KMS-11 (cell line): ENCODE data around the gene AKAP1.
A peak's percentile ranks its signal among the peaks of the same experiment; 100 is the strongest.

Experiments
- H2AFZ ChIP-seq: fragments of 200-600 bp; sonication (generic); 2 replicates; pipeline ENCODE4 v1.6.1; 2016; ENCODE audit warnings: antibody characterized with exemption, mixed run types, low read depth
- H3K27ac ChIP-seq: fragments of 200-600 bp; sonication (generic); 2 replicates; pipeline ENCODE4 v1.6.1; 2016; ENCODE audit warnings: mild to moderate bottlenecking, mixed run types
- H3K27me3 ChIP-seq: fragments of 200-600 bp; sonication (generic); 2 replicates; pipeline ENCODE4 v1.6.1; 2017; ENCODE audit warnings: mild to moderate bottlenecking, low read depth, mixed run types, moderate library complexity; ENCODE audit not compliant: insufficient read depth
- H3K36me3 ChIP-seq: fragments of 200-600 bp; sonication (generic); 2 replicates; pipeline ENCODE4 v1.6.1; 2017; ENCODE audit warnings: mild to moderate bottlenecking, mixed run types; ENCODE audit not compliant: insufficient read depth
- H3K4me1 ChIP-seq: fragments of 200-600 bp; sonication (generic); 2 replicates; pipeline ENCODE4 v1.6.1; 2016; ENCODE audit warnings: mild to moderate bottlenecking, low read depth, mixed run types; ENCODE audit not compliant: poor library complexity, severe bottlenecking
- H3K4me2 ChIP-seq: fragments of 200-600 bp; sonication (generic); 2 replicates; pipeline ENCODE4 v1.7.0; 2016; ENCODE audit warnings: mild to moderate bottlenecking, mixed run types
- H3K4me3 ChIP-seq: fragments of 200-600 bp; sonication (generic); IDR thresholded peaks from 2 replicates; pipeline ENCODE4 v1.6.1; 2017; ENCODE audit warnings: low read depth, low read length, mixed read lengths; ENCODE audit not compliant: insufficient read depth
- H3K79me2 ChIP-seq: fragments of 200-600 bp; sonication (generic); 2 replicates; pipeline ENCODE4 v1.6.1; 2016; ENCODE audit warnings: low read depth, mixed run types; ENCODE audit not compliant: insufficient read depth
- H3K9ac ChIP-seq: fragments of 200-600 bp; sonication (generic); 2 replicates; pipeline ENCODE4 v1.6.1; 2016; ENCODE audit warnings: mild to moderate bottlenecking, mixed run types
- H4K20me1 ChIP-seq: fragments of 200-600 bp; sonication (generic); 2 replicates; pipeline ENCODE4 v1.6.1; 2016; ENCODE audit warnings: mild to moderate bottlenecking, mixed run types; ENCODE audit not compliant: insufficient read depth
- TF ChIP-seq, protein P1 (sequence below): fragments of 200-600 bp; sonication (generic); conservative IDR thresholded peaks from 2 replicates; pipeline ENCODE4 v1.6.1; 2017; ENCODE audit warnings: low read depth, mild to moderate bottlenecking, antibody characterized with exemption, low read length, moderate library complexity, mixed read lengths

Gene AKAP1

GRCh38 chr17:57165754-57166153 is 80.7 kb downstream of the AKAP1 start:
- H3K27me3 ChIP-seq = no peaks in the 10 kb centered on the region
- H3K27ac ChIP-seq = no peak overlapping the region

DNA sequence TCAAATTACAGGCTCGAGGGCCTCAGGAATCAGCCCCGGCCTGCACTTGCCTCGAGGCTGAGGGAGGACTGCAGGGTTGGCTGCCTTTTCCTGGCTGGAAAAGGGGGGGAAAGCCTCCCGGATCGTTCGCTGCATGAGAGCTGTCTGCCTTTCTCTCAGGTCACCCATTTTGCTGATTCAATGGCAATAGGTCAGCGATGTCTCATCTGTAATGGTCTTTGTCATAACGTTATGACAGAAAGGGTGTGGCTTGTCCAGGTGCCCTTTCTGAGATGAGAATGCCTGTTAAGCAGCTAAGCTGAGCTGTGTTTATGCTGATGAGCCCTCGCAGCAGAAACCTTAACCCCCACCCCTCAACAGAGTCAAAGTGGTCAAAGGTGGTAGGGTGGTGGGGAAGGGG is 81.8 kb downstream of the AKAP1 start:
- no peaks in the 10 kb centered on the region for H3K27me3 ChIP-seq
- no peaks in the 10 kb centered on the region for H3K36me3 ChIP-seq
- TF ChIP-seq, protein P1, sequence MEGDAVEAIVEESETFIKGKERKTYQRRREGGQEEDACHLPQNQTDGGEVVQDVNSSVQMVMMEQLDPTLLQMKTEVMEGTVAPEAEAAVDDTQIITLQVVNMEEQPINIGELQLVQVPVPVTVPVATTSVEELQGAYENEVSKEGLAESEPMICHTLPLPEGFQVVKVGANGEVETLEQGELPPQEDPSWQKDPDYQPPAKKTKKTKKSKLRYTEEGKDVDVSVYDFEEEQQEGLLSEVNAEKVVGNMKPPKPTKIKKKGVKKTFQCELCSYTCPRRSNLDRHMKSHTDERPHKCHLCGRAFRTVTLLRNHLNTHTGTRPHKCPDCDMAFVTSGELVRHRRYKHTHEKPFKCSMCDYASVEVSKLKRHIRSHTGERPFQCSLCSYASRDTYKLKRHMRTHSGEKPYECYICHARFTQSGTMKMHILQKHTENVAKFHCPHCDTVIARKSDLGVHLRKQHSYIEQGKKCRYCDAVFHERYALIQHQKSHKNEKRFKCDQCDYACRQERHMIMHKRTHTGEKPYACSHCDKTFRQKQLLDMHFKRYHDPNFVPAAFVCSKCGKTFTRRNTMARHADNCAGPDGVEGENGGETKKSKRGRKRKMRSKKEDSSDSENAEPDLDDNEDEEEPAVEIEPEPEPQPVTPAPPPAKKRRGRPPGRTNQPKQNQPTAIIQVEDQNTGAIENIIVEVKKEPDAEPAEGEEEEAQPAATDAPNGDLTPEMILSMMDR = no peak
- no peak overlapping the region for H3K4me3 ChIP-seq
- H3K4me2 ChIP-seq = no peak overlapping the region
- H4K20me1 ChIP-seq = no peaks in the 10 kb centered on the region
- H3K4me1 ChIP-seq = peaks cover 24% of the 10 kb centered on the region
- H3K79me2 ChIP-seq = no peaks in the 10 kb centered on the region
- H3K9ac ChIP-seq = no peak overlapping the region
- no peak overlapping the region for H2AFZ ChIP-seq
- no peak overlapping the region for H3K27ac ChIP-seq

More at GRCh38 chr17:57165754-57166153, 80.7 kb downstream of the AKAP1 start:
- no peaks in the 10 kb centered on the region for H4K20me1 ChIP-seq
- peaks cover 13% of the 10 kb centered on the region for H3K4me1 ChIP-seq
- H3K4me3 ChIP-seq = no peak overlapping the region
- H2AFZ ChIP-seq = no peak overlapping the region
- TF ChIP-seq, protein P1 = no peak
- no peak overlapping the region for H3K9ac ChIP-seq
- H3K79me2 ChIP-seq = no peaks in the 10 kb centered on the region
- H3K36me3 ChIP-seq = no peaks in the 10 kb centered on the region
- H3K4me2 ChIP-seq = no peak overlapping the region

DNA sequence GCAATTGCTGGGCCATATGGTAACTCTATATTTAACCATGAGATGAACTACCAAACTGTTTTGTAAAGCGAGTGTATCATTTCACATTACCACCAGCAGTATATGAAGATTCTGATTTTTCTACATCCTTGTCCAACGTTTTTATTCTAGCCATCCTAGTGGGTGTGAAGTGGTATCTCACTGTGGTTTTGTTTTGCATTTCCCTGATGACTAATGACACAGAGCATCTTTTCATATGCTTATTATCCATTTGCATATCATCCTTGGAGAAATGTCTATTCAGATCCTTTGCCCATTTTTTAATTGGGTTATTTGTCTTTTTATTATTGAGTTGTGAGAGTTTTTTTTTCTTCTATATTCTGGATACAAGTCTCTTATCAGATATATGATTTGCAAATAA is 83.6 kb downstream of the AKAP1 start:
- TF ChIP-seq, protein P1 = no peak
- H2AFZ ChIP-seq = no peak overlapping the region
- no peaks in the 10 kb centered on the region for H3K79me2 ChIP-seq
- no peak overlapping the region for H3K9ac ChIP-seq
- H3K27ac ChIP-seq = no peak overlapping the region
- H3K4me3 ChIP-seq = no peak overlapping the region
- H3K27me3 ChIP-seq = no peaks in the 10 kb centered on the region
- peaks cover 26% of the 10 kb centered on the region for H3K4me1 ChIP-seq
- no peaks in the 10 kb centered on the region for H3K36me3 ChIP-seq
- H3K4me2 ChIP-seq = no peak overlapping the region
- no peaks in the 10 kb centered on the region for H4K20me1 ChIP-seq

DNA sequence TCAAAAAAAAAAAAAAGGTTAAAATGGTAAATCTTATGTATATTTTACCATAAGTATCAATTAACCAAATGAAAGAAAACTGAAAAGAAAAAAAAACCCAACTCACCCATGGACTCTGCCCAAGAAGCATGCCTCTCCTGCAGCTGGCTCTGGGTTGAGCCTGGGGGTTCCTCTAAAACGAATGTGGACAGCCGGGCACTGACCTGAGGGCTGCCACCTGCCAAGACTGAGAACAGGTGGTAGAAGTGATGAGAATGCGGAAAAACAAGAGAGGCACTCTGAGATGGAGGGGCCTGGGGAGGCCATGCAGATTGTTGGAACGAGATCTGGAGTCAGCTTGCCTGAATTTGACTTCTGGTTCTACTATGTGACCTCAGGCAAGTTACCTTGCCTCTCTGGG is 85.8 kb downstream of the AKAP1 start:
- no peak overlapping the region for H3K4me3 ChIP-seq
- no peak overlapping the region for H3K27ac ChIP-seq
- TF ChIP-seq, protein P1 = no peak
- no peak overlapping the region for H2AFZ ChIP-seq
- H3K9ac ChIP-seq = no peak overlapping the region
- H3K4me1 ChIP-seq = peaks cover 26% of the 10 kb centered on the region
- no peaks in the 10 kb centered on the region for H4K20me1 ChIP-seq
- H3K4me2 ChIP-seq = peak overlapping the region; percentile 10; the same call in 1 of the 2 replicates
- H3K79me2 ChIP-seq = no peaks in the 10 kb centered on the region
- no peaks in the 10 kb centered on the region for H3K36me3 ChIP-seq
- H3K27me3 ChIP-seq = no peaks in the 10 kb centered on the region
